NCI-H1436 treated with DMSO at 0.1 percent for 48 hours (cell line): ENCODE measurements around the gene EVX2.

ENCODE experiments used
- DNase-seq: peaks from one replicate; lab custom pipeline; 2025; lab: John Stamatoyannopoulos, UW

Gene EVX2

GRCh38 chr2:176066645-176067588 lies 16.8 kb downstream of the EVX2 start:
- DNase-seq = no peak

GRCh38 chr2:176063958-176064357 lies 19.8 kb downstream of the EVX2 start:
- no peak for DNase-seq

GRCh38 chr2:176056406-176056805 lies 27.4 kb downstream of the EVX2 start:
- DNase-seq = peak; percentile 62

DNA sequence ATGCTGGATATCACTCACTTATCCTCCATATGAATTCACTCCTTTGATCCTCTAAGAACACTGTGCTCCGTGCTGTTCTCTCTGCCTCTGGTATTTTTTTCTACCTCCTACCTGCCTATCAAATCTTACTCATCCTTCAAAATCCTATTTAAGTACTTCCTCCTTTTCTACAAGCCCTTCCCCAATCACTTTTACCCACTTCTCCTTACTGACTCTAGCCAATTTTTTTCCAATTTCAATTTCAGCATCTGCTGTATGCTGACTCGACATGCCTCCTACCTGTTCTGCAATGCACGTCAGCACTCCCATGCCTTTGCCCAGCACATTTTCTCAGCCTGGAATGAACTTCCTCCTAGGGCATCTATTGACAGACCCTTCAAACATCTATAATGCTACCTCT lies 44.4 kb downstream of the EVX2 start:
- DNase-seq = no peak

GRCh38 chr2:176038694-176039093 lies 45.1 kb downstream of the EVX2 start:
- DNase-seq = no peak

DNA sequence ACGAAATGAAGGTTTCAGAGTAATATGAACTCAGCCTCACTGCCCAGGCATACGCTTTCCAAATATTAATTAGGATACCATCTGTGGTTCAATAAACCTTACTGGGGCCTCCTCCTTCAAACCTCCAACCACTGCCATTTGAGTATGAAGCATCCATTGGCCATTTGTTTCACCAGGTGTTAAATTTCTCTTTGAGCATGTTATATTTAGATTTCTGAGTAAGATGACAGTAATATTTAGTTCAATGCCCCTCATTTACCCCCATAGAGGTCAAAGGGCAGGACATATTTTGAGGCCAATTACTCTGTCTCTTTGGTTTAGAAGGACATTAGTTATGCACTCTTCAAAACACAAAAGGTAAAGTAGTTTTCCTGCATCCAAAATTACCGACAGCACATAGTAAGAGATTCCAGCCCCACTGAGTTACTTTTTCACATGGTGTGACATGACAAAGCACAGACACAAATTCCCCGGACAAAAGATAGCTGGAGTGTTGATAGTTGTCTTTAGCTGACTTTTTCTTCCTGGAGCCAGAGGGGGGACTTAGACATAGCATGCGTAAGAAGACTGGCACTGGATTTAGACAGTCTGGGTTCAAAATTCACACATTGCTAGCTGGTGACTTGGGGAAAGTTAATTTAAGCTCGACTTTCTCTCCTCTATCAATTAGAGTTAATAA lies 48.6 kb downstream of the EVX2 start:
- no peak for DNase-seq

DNA sequence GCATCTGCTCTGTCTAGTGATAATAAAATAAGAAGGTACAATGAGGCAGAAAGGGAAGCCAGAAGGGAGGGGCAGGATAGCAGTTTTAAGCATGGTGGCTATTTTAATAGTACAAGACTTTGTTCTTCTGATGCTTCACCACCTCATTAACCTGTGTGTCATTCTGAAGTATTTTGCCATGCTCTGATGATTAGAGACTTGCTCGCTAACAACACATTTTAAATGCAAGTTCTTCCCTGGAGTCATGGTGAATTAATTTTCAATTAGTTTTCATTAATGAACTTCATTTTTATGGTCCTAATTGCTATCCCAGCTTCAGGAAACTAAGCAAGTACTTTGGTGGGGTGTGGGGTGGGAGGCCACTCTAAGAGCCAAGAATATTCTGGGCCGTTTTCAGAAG lies 56.0 kb downstream of the EVX2 start:
- DNase-seq = no peak
